ENCODE measurements around the gene IQCM.

The IQCM gene

GRCh38 chr4:149690726-149691125 lies 124.9 kb downstream of the IQCM start:
- no peak overlapping the region for H3K27ac ChIP-seq (ENCODE audit: low read length)
- H3K9me3 ChIP-seq (ENCODE audit: control insufficient read depth in 2 of 2, low read length in 2 of 2) = no peaks in the 10 kb centered on the region
- no peaks in the 10 kb centered on the region for H3K36me3 ChIP-seq (ENCODE audit: control insufficient read depth in 2 of 2, insufficient read depth in 2 of 2, low read length in 2 of 2)

GRCh38 chr4:149684516-149684915 lies 131.1 kb downstream of the IQCM start:
- no peaks in the 10 kb centered on the region for H3K4me1 ChIP-seq (ENCODE audit: control insufficient read depth, insufficient read depth, low read length)

More at GRCh38 chr4:149690726-149691125, 124.9 kb downstream of the IQCM start:
- Histone ChIP-seq H3K4me3 (ENCODE audit: low read length in 2 of 2) (no peak overlapping the region), H3K4me1 (ENCODE audit: control insufficient read depth, insufficient read depth, low read length) (no peaks in the 10 kb centered on the region), H3K9ac (ENCODE audit: low read length in 2 of 2) (no peak overlapping the region), H3K27me3 (ENCODE audit: control insufficient read depth in 1 of 2, insufficient read depth in 2 of 2, low read length in 2 of 2) (no peaks in the 10 kb centered on the region)

GRCh38 chr4:149676076-149676475 lies 139.6 kb downstream of the IQCM start:
- H3K9ac ChIP-seq (ENCODE audit: low read length in 2 of 2) = no peak overlapping the region
- H3K36me3 ChIP-seq (ENCODE audit: control insufficient read depth in 2 of 2, insufficient read depth in 2 of 2, low read length in 2 of 2) = no peaks in the 10 kb centered on the region
- H3K4me3 ChIP-seq (ENCODE audit: low read length in 2 of 2) = no peak overlapping the region
- no peaks in the 10 kb centered on the region for H3K27me3 ChIP-seq (ENCODE audit: control insufficient read depth in 1 of 2, insufficient read depth in 2 of 2, low read length in 2 of 2)
- peaks cover 3 to 4% of the 10 kb centered on the region in 2 donors for H3K9me3 ChIP-seq (ENCODE audit: control insufficient read depth in 2 of 2, low read length in 2 of 2)
- no peaks in the 10 kb centered on the region for H3K4me1 ChIP-seq (ENCODE audit: control insufficient read depth, insufficient read depth, low read length)
- no peak overlapping the region for H3K27ac ChIP-seq (ENCODE audit: low read length)

More at GRCh38 chr4:149684516-149684915, 131.1 kb downstream of the IQCM start:
- Histone ChIP-seq H3K9ac (ENCODE audit: low read length in 2 of 2) (no peak overlapping the region), H3K27ac (ENCODE audit: low read length) (no peak overlapping the region), H3K27me3 (ENCODE audit: control insufficient read depth in 1 of 2, insufficient read depth in 2 of 2, low read length in 2 of 2) (no peaks in the 10 kb centered on the region), H3K4me3 (ENCODE audit: low read length in 2 of 2) (no peak overlapping the region), H3K36me3 (ENCODE audit: control insufficient read depth in 2 of 2, insufficient read depth in 2 of 2, low read length in 2 of 2) (no peaks in the 10 kb centered on the region), H3K9me3 (ENCODE audit: control insufficient read depth in 2 of 2, low read length in 2 of 2) (no peaks in the 10 kb centered on the region)

- no peaks in the 10 kb centered on the region for H3K27me3 ChIP-seq (ENCODE audit: control insufficient read depth in 1 of 2, insufficient read depth in 2 of 2, low read length in 2 of 2)
- H3K9me3 ChIP-seq (ENCODE audit: control insufficient read depth in 2 of 2, low read length in 2 of 2) = no peaks in the 10 kb centered on the region
- H3K9ac ChIP-seq (ENCODE audit: low read length in 2 of 2) = no peak overlapping the region
- H3K4me1 ChIP-seq (ENCODE audit: control insufficient read depth, insufficient read depth, low read length) = no peaks in the 10 kb centered on the region
- no peak overlapping the region for H3K27ac ChIP-seq (ENCODE audit: low read length)
- no peaks in the 10 kb centered on the region for H3K36me3 ChIP-seq (ENCODE audit: control insufficient read depth in 2 of 2, insufficient read depth in 2 of 2, low read length in 2 of 2)
- no peak overlapping the region for H3K4me3 ChIP-seq (ENCODE audit: low read length in 2 of 2)
Measured at GRCh38 chr4:149645790-149646189, 169.9 kb downstream of the IQCM start.

- Histone ChIP-seq H3K4me3 (ENCODE audit: low read length in 2 of 2) (no peak overlapping the region), H3K36me3 (ENCODE audit: control insufficient read depth in 2 of 2, insufficient read depth in 2 of 2, low read length in 2 of 2) (no peaks in the 10 kb centered on the region), H3K4me1 (ENCODE audit: control insufficient read depth, insufficient read depth, low read length) (no peaks in the 10 kb centered on the region), H3K27ac (ENCODE audit: low read length) (no peak overlapping the region), H3K27me3 (ENCODE audit: control insufficient read depth in 1 of 2, insufficient read depth in 2 of 2, low read length in 2 of 2) (no peaks in the 10 kb centered on the region), H3K9me3 (ENCODE audit: control insufficient read depth in 2 of 2, low read length in 2 of 2) (no peaks in the 10 kb centered on the region), H3K9ac (ENCODE audit: low read length in 2 of 2) (no peak overlapping the region)
Measured at GRCh38 chr4:149638073-149638472, 177.6 kb downstream of the IQCM start.

GRCh38 chr4:149634368-149634767 lies 181.3 kb downstream of the IQCM start:
- Histone ChIP-seq H3K27ac (ENCODE audit: low read length) (no peak overlapping the region), H3K36me3 (ENCODE audit: control insufficient read depth in 2 of 2, insufficient read depth in 2 of 2, low read length in 2 of 2) (no peaks in the 10 kb centered on the region), H3K4me1 (ENCODE audit: control insufficient read depth, insufficient read depth, low read length) (no peaks in the 10 kb centered on the region), H3K27me3 (ENCODE audit: control insufficient read depth in 1 of 2, insufficient read depth in 2 of 2, low read length in 2 of 2) (no peaks in the 10 kb centered on the region), H3K9me3 (ENCODE audit: control insufficient read depth in 2 of 2, low read length in 2 of 2) (no peaks in the 10 kb centered on the region), H3K9ac (ENCODE audit: low read length in 2 of 2) (no peak overlapping the region), H3K4me3 (ENCODE audit: low read length in 2 of 2) (no peak overlapping the region)

GRCh38 chr4:149631629-149632028 lies 184.0 kb downstream of the IQCM start:
- Histone ChIP-seq H3K4me3 (ENCODE audit: low read length in 2 of 2) (no peak overlapping the region), H3K9ac (ENCODE audit: low read length in 2 of 2) (no peak overlapping the region), H3K36me3 (ENCODE audit: control insufficient read depth in 2 of 2, insufficient read depth in 2 of 2, low read length in 2 of 2) (no peaks in the 10 kb centered on the region), H3K9me3 (ENCODE audit: control insufficient read depth in 2 of 2, low read length in 2 of 2) (no peaks in the 10 kb centered on the region), H3K27ac (ENCODE audit: low read length) (no peak overlapping the region), H3K27me3 (ENCODE audit: control insufficient read depth in 1 of 2, insufficient read depth in 2 of 2, low read length in 2 of 2) (no peaks in the 10 kb centered on the region), H3K4me1 (ENCODE audit: control insufficient read depth, insufficient read depth, low read length) (no peaks in the 10 kb centered on the region)

GRCh38 chr4:149630064-149630463 lies 185.6 kb downstream of the IQCM start:
- Histone ChIP-seq H3K36me3 (ENCODE audit: control insufficient read depth in 2 of 2, insufficient read depth in 2 of 2, low read length in 2 of 2) (no peaks in the 10 kb centered on the region), H3K4me1 (ENCODE audit: control insufficient read depth, insufficient read depth, low read length) (no peaks in the 10 kb centered on the region), H3K27ac (ENCODE audit: low read length) (no peak overlapping the region), H3K9ac (ENCODE audit: low read length in 2 of 2) (no peak overlapping the region), H3K27me3 (ENCODE audit: control insufficient read depth in 1 of 2, insufficient read depth in 2 of 2, low read length in 2 of 2) (no peaks in the 10 kb centered on the region), H3K4me3 (ENCODE audit: low read length in 2 of 2) (no peak overlapping the region), H3K9me3 (ENCODE audit: control insufficient read depth in 2 of 2, low read length in 2 of 2) (no peaks in the 10 kb centered on the region)

- no peaks in the 10 kb centered on the region for H3K27me3 ChIP-seq (ENCODE audit: control insufficient read depth in 1 of 2, insufficient read depth in 2 of 2, low read length in 2 of 2)
- H3K4me1 ChIP-seq (ENCODE audit: control insufficient read depth, insufficient read depth, low read length) = no peaks in the 10 kb centered on the region
- no peaks in the 10 kb centered on the region for H3K36me3 ChIP-seq (ENCODE audit: control insufficient read depth in 2 of 2, insufficient read depth in 2 of 2, low read length in 2 of 2)
- no peak overlapping the region for H3K27ac ChIP-seq (ENCODE audit: low read length)
- no peak overlapping the region for H3K9ac ChIP-seq (ENCODE audit: low read length in 2 of 2)
- no peak overlapping the region for H3K4me3 ChIP-seq (ENCODE audit: low read length in 2 of 2)
- peaks cover 0 to 3% of the 10 kb centered on the region in 2 donors for H3K9me3 ChIP-seq (ENCODE audit: control insufficient read depth in 2 of 2, low read length in 2 of 2)
Measured at GRCh38 chr4:149605601-149606378, 209.9 kb downstream of the IQCM start.

GRCh38 chr4:149604827-149605226 lies 210.8 kb downstream of the IQCM start:
- no peaks in the 10 kb centered on the region for H3K4me1 ChIP-seq (ENCODE audit: control insufficient read depth, insufficient read depth, low read length)

GRCh38 chr4:149595500-149595899 lies 220.1 kb downstream of the IQCM start:
- Histone ChIP-seq H3K9me3 (ENCODE audit: control insufficient read depth in 2 of 2, low read length in 2 of 2) (no peaks in the 10 kb centered on the region), H3K4me3 (ENCODE audit: low read length in 2 of 2) (no peak overlapping the region), H3K27ac (ENCODE audit: low read length) (no peak overlapping the region), H3K4me1 (ENCODE audit: control insufficient read depth, insufficient read depth, low read length) (no peaks in the 10 kb centered on the region), H3K36me3 (ENCODE audit: control insufficient read depth in 2 of 2, insufficient read depth in 2 of 2, low read length in 2 of 2) (no peaks in the 10 kb centered on the region), H3K27me3 (ENCODE audit: control insufficient read depth in 1 of 2, insufficient read depth in 2 of 2, low read length in 2 of 2) (no peaks in the 10 kb centered on the region), H3K9ac (ENCODE audit: low read length in 2 of 2) (no peak overlapping the region)

More at GRCh38 chr4:149604827-149605226, 210.8 kb downstream of the IQCM start:
- Histone ChIP-seq H3K9me3 (ENCODE audit: control insufficient read depth in 2 of 2, low read length in 2 of 2) (peaks cover 0 to 3% of the 10 kb centered on the region in 2 donors), H3K9ac (ENCODE audit: low read length in 2 of 2) (no peak overlapping the region), H3K27me3 (ENCODE audit: control insufficient read depth in 1 of 2, insufficient read depth in 2 of 2, low read length in 2 of 2) (no peaks in the 10 kb centered on the region), H3K4me3 (ENCODE audit: low read length in 2 of 2) (no peak overlapping the region), H3K36me3 (ENCODE audit: control insufficient read depth in 2 of 2, insufficient read depth in 2 of 2, low read length in 2 of 2) (no peaks in the 10 kb centered on the region), H3K27ac (ENCODE audit: low read length) (no peak overlapping the region)
